Upper lobe of left lung (tissue), 4 donors: ENCODE results near the gene GMDS.

Experiments used
- CTCF ChIP-seq, 6 experiments: fragments of 450-650 bp in 4 of 6; fragments of 200-600 bp in 2 of 6; sonication (generic) in 2 of 6; IDR thresholded peaks; one replicate each; pipeline ENCODE4 v1.5.1; 2016 to 2019; ENCODE audit warnings: antibody characterized with exemption in 6 of 6
- EP300 ChIP-seq, 4 donors: sonication (generic); formaldehyde crosslinking; IDR thresholded peaks; one replicate each; pipeline ENCODE4 v1.5.1; 2017; ENCODE audit warnings: antibody characterized with exemption in 4 of 4, control low read depth in 2 of 4
- POLR2A ChIP-seq, 4 donors: fragments of 450-650 bp; IDR thresholded peaks; one replicate each; pipeline ENCODE4 v1.5.1; 2016 to 2017; ENCODE audit warnings: antibody characterized with exemption in 4 of 4, mild to moderate bottlenecking in 2 of 4
- POLR2AphosphoS5 ChIP-seq, 2 donors: sonication (generic); formaldehyde crosslinking; IDR thresholded peaks; one replicate each; pipeline ENCODE4 v1.5.1; 2017; ENCODE audit warnings: antibody characterized with exemption in 2 of 2

- no peak for TF ChIP-seq POLR2AphosphoS5 (IDR thresholded peaks at IDR 0.05)
- TF ChIP-seq CTCF (IDR thresholded peaks at IDR 0.05), result no peak
- no peak for TF ChIP-seq POLR2A (IDR thresholded peaks at IDR 0.05)
- TF ChIP-seq EP300 (IDR thresholded peaks at IDR 0.05), result no peak
Observed at GRCh38 chr6:1643830-1644445, 601.5 kb downstream of the GMDS start.
